Lower leg skin (tissue), 3 donors: Measurements from ENCODE around the gene TNS2.

Experiments used
- CTCF ChIP-seq, 3 donors: fragments of 450-650 bp; IDR thresholded peaks; one replicate each; pipeline ENCODE4 v1.5.1; 2016; ENCODE audit warnings: antibody characterized with exemption in 3 of 3, mild to moderate bottlenecking in 3 of 3, moderate library complexity in 2 of 3
- POLR2A ChIP-seq, 2 donors: fragments of 450-650 bp; IDR thresholded peaks; one replicate each; pipeline ENCODE4 v1.6.1; 2016 to 2017; ENCODE audit warnings: antibody characterized with exemption in 2 of 2, mild to moderate bottlenecking in 1 of 2, moderate library complexity in 1 of 2

DNA sequence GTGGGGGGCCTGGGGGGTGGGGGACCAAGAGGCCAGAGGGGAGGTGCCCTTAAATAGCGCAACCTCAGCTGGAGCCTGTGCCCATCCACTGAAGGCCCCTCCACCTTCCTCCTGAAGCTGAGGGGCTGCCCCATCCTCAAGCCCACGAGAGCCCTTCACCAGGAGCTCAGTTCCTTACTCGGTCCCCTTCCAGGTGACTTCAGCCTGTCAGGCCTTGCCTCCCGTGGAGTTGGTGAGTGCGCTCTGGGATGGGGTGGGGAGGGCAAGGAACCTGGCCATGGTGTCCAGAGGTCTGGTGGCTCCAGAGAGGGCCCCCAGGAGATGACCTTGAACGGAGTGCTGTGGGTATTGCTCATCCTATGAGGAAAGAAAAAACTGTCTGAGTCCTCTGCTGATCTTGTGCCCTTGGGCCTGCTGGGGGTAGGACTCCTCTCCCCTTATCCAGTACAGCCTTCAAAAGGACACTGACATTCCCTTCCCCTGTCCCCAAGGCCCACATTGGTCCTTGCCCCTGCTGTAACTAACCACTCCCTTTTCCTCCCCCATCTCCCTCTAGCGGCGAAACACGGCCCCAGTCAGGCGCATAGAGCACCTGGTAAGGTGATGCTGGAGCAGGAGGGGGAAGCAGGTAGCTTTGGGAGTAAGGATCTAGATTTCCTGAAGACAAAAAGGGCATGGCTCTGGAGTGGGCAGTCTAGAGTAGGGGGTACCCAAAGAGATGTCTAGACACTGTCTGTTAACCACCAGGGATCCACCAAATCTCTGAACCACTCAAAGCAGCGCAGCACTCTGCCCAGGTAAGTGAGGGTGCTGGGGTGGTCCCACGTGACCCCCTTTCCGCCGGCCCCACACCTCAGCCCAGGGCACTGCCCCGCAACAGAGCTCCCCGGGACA, 3.6 kb downstream of the TNS2 start:
- TF ChIP-seq POLR2A (IDR thresholded peaks at IDR 0.05) (no peak), CTCF (IDR thresholded peaks at IDR 0.05) (no peak)
